Putamen (tissue), 1 donor: ENCODE results near the gene CHST9.
A peak's percentile ranks its signal among the peaks of the same experiment; 100 is the strongest.

Source experiments
- DNase-seq: peaks from one replicate; pipeline ENCODE4 v3.0.0-alpha.2; 2016; ENCODE audit warnings: low spot score

The CHST9 gene

GRCh38 chr18:26863921-26864497 is 321.1 kb downstream of the CHST9 start:
- peak; percentile 77 for DNase-seq

GRCh38 chr18:26863122-26863879 is 321.8 kb downstream of the CHST9 start:
- DNase-seq = peak; percentile 76

- DNase-seq = no peak
Observed at GRCh38 chr18:26862084-26862483, 323.0 kb downstream of the CHST9 start.
